SH-SY5Y (cell line): ENCODE measurements around the gene HDAC10.

Experiments used
- GATA2 ChIP-seq: IDR thresholded peaks from 2 replicates; pipeline ENCODE4 v1.6.1; 2011; ENCODE audit warnings: mild to moderate bottlenecking, low read depth, low read length
- GATA3 ChIP-seq: IDR thresholded peaks from 2 replicates; pipeline ENCODE4 v1.6.1; 2011; ENCODE audit warnings: low read depth, mild to moderate bottlenecking, low read length, moderate library complexity

GRCh38 chr22:50220603-50221409, 30.3 kb downstream of the HDAC10 start:
- TF ChIP-seq GATA3 (no peak), GATA2 (no peak)
